ENCODE results near the gene MLLT10.
"Not testable (repeated sequence)": the region's sequence is repeated elsewhere in the genome, so short reads cannot be mapped to it uniquely, and the experiment has no call there.

The MLLT10 gene

DNA sequence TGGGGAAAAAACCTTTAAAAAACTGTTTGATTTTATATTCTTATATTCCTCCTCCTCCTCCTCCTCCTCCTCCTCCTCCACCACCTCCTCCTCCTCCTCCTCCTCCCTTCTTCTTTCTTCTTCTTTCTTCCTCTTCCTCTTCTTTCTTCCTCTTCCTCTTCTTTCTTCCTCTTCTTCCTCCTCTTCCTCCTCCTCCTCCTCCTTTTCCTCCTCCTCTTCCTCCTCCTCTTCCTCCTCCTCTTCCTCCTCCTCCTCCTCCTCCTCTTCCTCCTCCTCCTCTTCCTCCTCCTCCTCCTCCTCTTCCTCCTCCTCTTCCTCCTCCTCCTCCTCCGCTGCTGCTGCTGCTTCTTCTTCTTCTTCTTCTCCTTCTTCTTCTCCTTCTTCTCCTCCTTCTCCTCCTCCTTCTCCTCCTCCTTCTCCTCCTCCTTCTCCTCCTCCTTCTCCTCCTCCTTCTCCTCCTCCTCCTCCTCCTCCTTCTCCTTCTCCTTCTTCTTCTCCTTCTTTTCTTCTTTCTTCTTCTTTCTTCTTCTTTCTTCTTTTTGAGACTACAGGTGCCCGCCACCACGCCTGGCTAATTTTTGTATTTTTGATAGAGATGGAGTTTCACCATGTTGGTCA lies 183.5 kb downstream of the MLLT10 start:
- not testable (repeated sequence) for H2BK15ac ChIP-seq (replicated peaks; ENCODE audit: low read depth); H3K4me2 ChIP-seq (ENCODE audit: low read length); H3K27me3 ChIP-seq (ENCODE audit: insufficient read depth, low read length, poor library complexity); H4K5ac ChIP-seq (ENCODE audit: low read length); H2BK5ac ChIP-seq (ENCODE audit: low read length); H3K4ac ChIP-seq (ENCODE audit: low read depth, low read length); H3K4me3 ChIP-seq (ENCODE audit: low read length); H3K79me1 ChIP-seq (ENCODE audit: low read length); H2BK120ac ChIP-seq (ENCODE audit: low read depth, low read length); H3K36me3 ChIP-seq (ENCODE audit: control insufficient read depth, insufficient read depth, low read length); H3K4me1 ChIP-seq (ENCODE audit: control insufficient read depth, low read depth, low read length); H3K27ac ChIP-seq (ENCODE audit: low read depth, low read length); H3K23ac ChIP-seq (ENCODE audit: low read length); H3K18ac ChIP-seq (ENCODE audit: low read length); H3K9ac ChIP-seq (ENCODE audit: low read length); H3K79me2 ChIP-seq (ENCODE audit: control insufficient read depth, insufficient read depth, low read length); H2AK5ac ChIP-seq (ENCODE audit: low read length); DNase-seq; H3K56ac ChIP-seq (ENCODE audit: low read length); H4K8ac ChIP-seq (ENCODE audit: low read depth, low read length)
- WGBS (ENCODE audit: extremely low coverage, insufficient coverage, low lambda C conversion rate) = no CpG with 5 or more reads among the region's 3 CpGs

DNA sequence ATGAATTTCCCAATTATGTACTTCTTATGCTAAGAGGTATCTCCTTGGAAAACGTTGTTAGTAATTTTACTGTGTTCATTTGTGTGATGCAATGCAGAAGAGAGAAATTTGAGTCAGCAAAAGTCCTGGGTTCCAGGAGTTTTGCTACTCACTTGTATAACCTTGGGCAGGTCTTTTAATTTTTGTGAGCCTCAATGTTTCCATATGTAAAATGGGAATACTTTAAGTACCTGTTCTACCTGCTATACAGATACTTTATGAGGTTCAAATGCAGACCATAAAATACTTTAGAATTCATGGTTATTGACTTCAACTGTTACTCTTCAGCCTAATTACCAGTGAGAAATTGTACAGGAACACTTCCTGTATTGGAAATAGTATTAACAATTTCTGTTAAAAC lies 185.5 kb downstream of the MLLT10 start:
- Histone ChIP-seq H4K5ac (ENCODE audit: low read length) (no peak overlapping the region), H2BK5ac (ENCODE audit: low read length) (no peak overlapping the region), H3K4me2 (ENCODE audit: low read length) (no peak overlapping the region), H3K4ac (ENCODE audit: low read depth, low read length) (no peak overlapping the region), H3K27me3 (ENCODE audit: insufficient read depth, low read length, poor library complexity) (no peaks in the 10 kb centered on the region), H2BK120ac (ENCODE audit: low read depth, low read length) (no peak overlapping the region), H3K56ac (ENCODE audit: low read length) (no peak overlapping the region), H2BK15ac (replicated peaks; ENCODE audit: low read depth) (no peak overlapping the region), H4K8ac (ENCODE audit: low read depth, low read length) (no peak overlapping the region), H3K79me1 (ENCODE audit: low read length) (no peaks in the 10 kb centered on the region), H3K4me3 (ENCODE audit: low read length) (no peak overlapping the region), H3K27ac (ENCODE audit: low read depth, low read length) (no peak overlapping the region), H3K9ac (ENCODE audit: low read length) (no peak overlapping the region), H3K36me3 (ENCODE audit: control insufficient read depth, insufficient read depth, low read length) (no peaks in the 10 kb centered on the region), H3K4me1 (ENCODE audit: control insufficient read depth, low read depth, low read length) (peaks cover 3% of the 10 kb centered on the region), H3K79me2 (ENCODE audit: control insufficient read depth, insufficient read depth, low read length) (no peaks in the 10 kb centered on the region), H3K18ac (ENCODE audit: low read length) (no peak overlapping the region), H3K23ac (ENCODE audit: low read length) (no peak overlapping the region), H2AK5ac (ENCODE audit: low read length) (no peak overlapping the region)
- WGBS (ENCODE audit: extremely low coverage, insufficient coverage, low lambda C conversion rate) = no CpG with 5 or more reads among the region's 1 CpG
- DNase-seq = no peak

DNA sequence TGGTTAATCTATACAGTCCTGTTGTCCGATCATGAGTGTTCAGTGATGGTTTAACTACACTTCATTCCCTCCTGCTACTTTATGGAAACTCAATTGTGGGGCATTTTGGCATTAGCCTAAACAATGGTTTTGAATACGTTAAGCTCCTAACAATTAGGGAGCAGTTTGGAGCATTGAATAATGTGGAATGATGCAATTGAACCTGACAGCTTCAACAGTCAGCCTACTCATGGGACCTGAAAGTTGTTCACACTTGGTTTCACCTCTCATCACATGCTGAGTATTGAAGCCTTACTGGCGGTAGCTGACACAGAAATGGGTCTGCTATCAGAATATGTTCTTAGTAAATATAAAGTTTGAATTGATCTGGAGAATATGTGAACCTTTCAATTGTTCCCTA lies 186.1 kb downstream of the MLLT10 start:
- Histone ChIP-seq H4K8ac (ENCODE audit: low read depth, low read length) (no peak overlapping the region), H3K4me3 (ENCODE audit: low read length) (no peak overlapping the region), H3K79me2 (ENCODE audit: control insufficient read depth, insufficient read depth, low read length) (no peaks in the 10 kb centered on the region), H3K9ac (ENCODE audit: low read length) (no peak overlapping the region), H2BK120ac (ENCODE audit: low read depth, low read length) (no peak overlapping the region), H3K56ac (ENCODE audit: low read length) (peak overlapping the region; percentile 43), H2AK5ac (ENCODE audit: low read length) (no peak overlapping the region), H2BK5ac (ENCODE audit: low read length) (no peak overlapping the region), H3K27ac (ENCODE audit: low read depth, low read length) (no peak overlapping the region), H3K18ac (ENCODE audit: low read length) (no peak overlapping the region), H3K23ac (ENCODE audit: low read length) (no peak overlapping the region), H3K4me2 (ENCODE audit: low read length) (no peak overlapping the region), H4K5ac (ENCODE audit: low read length) (no peak overlapping the region), H3K79me1 (ENCODE audit: low read length) (no peaks in the 10 kb centered on the region), H3K36me3 (ENCODE audit: control insufficient read depth, insufficient read depth, low read length) (no peaks in the 10 kb centered on the region), H3K4me1 (ENCODE audit: control insufficient read depth, low read depth, low read length) (peaks cover 3% of the 10 kb centered on the region), H2BK15ac (replicated peaks; ENCODE audit: low read depth) (no peak overlapping the region), H3K27me3 (ENCODE audit: insufficient read depth, low read length, poor library complexity) (no peaks in the 10 kb centered on the region), H3K4ac (ENCODE audit: low read depth, low read length) (no peak overlapping the region)
- peak; percentile 83 for DNase-seq
- no CpG with 5 or more reads among the region's 3 CpGs for WGBS (ENCODE audit: extremely low coverage, insufficient coverage, low lambda C conversion rate)

- no peak for DNase-seq
- H3K27ac ChIP-seq (ENCODE audit: low read depth, low read length) = no peak overlapping the region
- H3K79me1 ChIP-seq (ENCODE audit: low read length) = no peaks in the 10 kb centered on the region
- no peak overlapping the region for H4K5ac ChIP-seq (ENCODE audit: low read length)
- no peak overlapping the region for H3K56ac ChIP-seq (ENCODE audit: low read length)
- 100% methylated on average over 1 of the region's 6 CpGs for WGBS (ENCODE audit: extremely low coverage, insufficient coverage, low lambda C conversion rate)
- H3K4me3 ChIP-seq (ENCODE audit: low read length) = no peak overlapping the region
- no peak overlapping the region for H2BK120ac ChIP-seq (ENCODE audit: low read depth, low read length)
- H2AK5ac ChIP-seq (ENCODE audit: low read length) = no peak overlapping the region
- H3K27me3 ChIP-seq (ENCODE audit: insufficient read depth, low read length, poor library complexity) = no peaks in the 10 kb centered on the region
- no peaks in the 10 kb centered on the region for H3K36me3 ChIP-seq (ENCODE audit: control insufficient read depth, insufficient read depth, low read length)
- no peak overlapping the region for H3K4me2 ChIP-seq (ENCODE audit: low read length)
- no peaks in the 10 kb centered on the region for H3K79me2 ChIP-seq (ENCODE audit: control insufficient read depth, insufficient read depth, low read length)
- H4K8ac ChIP-seq (ENCODE audit: low read depth, low read length) = no peak overlapping the region
- peaks cover 3% of the 10 kb centered on the region for H3K4me1 ChIP-seq (ENCODE audit: control insufficient read depth, low read depth, low read length)
- no peak overlapping the region for H3K23ac ChIP-seq (ENCODE audit: low read length)
- no peak overlapping the region for H2BK15ac ChIP-seq (replicated peaks; ENCODE audit: low read depth)
- H3K18ac ChIP-seq (ENCODE audit: low read length) = no peak overlapping the region
- no peak overlapping the region for H3K9ac ChIP-seq (ENCODE audit: low read length)
- no peak overlapping the region for H2BK5ac ChIP-seq (ENCODE audit: low read length)
- no peak overlapping the region for H3K4ac ChIP-seq (ENCODE audit: low read depth, low read length)
These were observed 187.1 kb downstream of the MLLT10 start for GRCh38 chr10:21721000-21721665.

GRCh38 chr10:21722209-21722608 lies 188.2 kb downstream of the MLLT10 start:
- peak overlapping the region; percentile 30 for H3K23ac ChIP-seq (ENCODE audit: low read length)
- H2BK120ac ChIP-seq (ENCODE audit: low read depth, low read length) = no peak overlapping the region
- H3K56ac ChIP-seq (ENCODE audit: low read length) = no peak overlapping the region
- no peak overlapping the region for H3K18ac ChIP-seq (ENCODE audit: low read length)
- no peaks in the 10 kb centered on the region for H3K36me3 ChIP-seq (ENCODE audit: control insufficient read depth, insufficient read depth, low read length)
- no peak for DNase-seq
- no peak overlapping the region for H4K5ac ChIP-seq (ENCODE audit: low read length)
- H3K4me3 ChIP-seq (ENCODE audit: low read length) = no peak overlapping the region
- no peak overlapping the region for H2BK15ac ChIP-seq (replicated peaks; ENCODE audit: low read depth)
- H3K4me1 ChIP-seq (ENCODE audit: control insufficient read depth, low read depth, low read length) = peaks cover 3% of the 10 kb centered on the region
- H3K27me3 ChIP-seq (ENCODE audit: insufficient read depth, low read length, poor library complexity) = no peaks in the 10 kb centered on the region
- no peak overlapping the region for H2AK5ac ChIP-seq (ENCODE audit: low read length)
- no peak overlapping the region for H3K9ac ChIP-seq (ENCODE audit: low read length)
- no peaks in the 10 kb centered on the region for H3K79me2 ChIP-seq (ENCODE audit: control insufficient read depth, insufficient read depth, low read length)
- H3K79me1 ChIP-seq (ENCODE audit: low read length) = no peaks in the 10 kb centered on the region
- no peak overlapping the region for H3K4ac ChIP-seq (ENCODE audit: low read depth, low read length)
- no peak overlapping the region for H4K8ac ChIP-seq (ENCODE audit: low read depth, low read length)
- no peak overlapping the region for H3K27ac ChIP-seq (ENCODE audit: low read depth, low read length)
- H2BK5ac ChIP-seq (ENCODE audit: low read length) = no peak overlapping the region
- no CpG with 5 or more reads among the region's 2 CpGs for WGBS (ENCODE audit: extremely low coverage, insufficient coverage, low lambda C conversion rate)
- no peak overlapping the region for H3K4me2 ChIP-seq (ENCODE audit: low read length)
